ENCODE measurements around the gene CDH13.

CDH13 gene

GRCh38 chr16:83058376-83058775, 431.6 kb downstream of the CDH13 start:
- no peak for DNase-seq (ENCODE audit: low read depth)

GRCh38 chr16:83059237-83059636, 432.5 kb downstream of the CDH13 start:
- DNase-seq (ENCODE audit: low read depth), result no peak

GRCh38 chr16:83066011-83066410, 439.2 kb downstream of the CDH13 start:
- no peak for DNase-seq (ENCODE audit: low read depth)

- no peak for DNase-seq (ENCODE audit: low read depth)
Measured at GRCh38 chr16:83066881-83067280, 440.1 kb downstream of the CDH13 start.

- no peak for DNase-seq (ENCODE audit: low read depth)
Measured at GRCh38 chr16:83068686-83069085, 441.9 kb downstream of the CDH13 start.

- no peak for DNase-seq (ENCODE audit: low read depth)
Measured at GRCh38 chr16:83070416-83071209, 443.8 kb downstream of the CDH13 start.

- DNase-seq (ENCODE audit: low read depth), result no peak
Measured at GRCh38 chr16:83075956-83076355, 449.2 kb downstream of the CDH13 start.

- DNase-seq (ENCODE audit: low read depth), result no peak
Measured at GRCh38 chr16:83083361-83083760, 456.6 kb downstream of the CDH13 start.

- DNase-seq (ENCODE audit: low read depth), result no peak
Measured at GRCh38 chr16:83085660-83086059, 458.9 kb downstream of the CDH13 start.

- no peak for DNase-seq (ENCODE audit: low read depth)
Measured at GRCh38 chr16:83095941-83096692, 469.3 kb downstream of the CDH13 start.

- no peak for DNase-seq (ENCODE audit: low read depth)
Measured at GRCh38 chr16:83098536-83098935, 471.8 kb downstream of the CDH13 start.

- no peak for DNase-seq (ENCODE audit: low read depth)
Measured at GRCh38 chr16:83100679-83101078, 473.9 kb downstream of the CDH13 start.

- DNase-seq (ENCODE audit: low read depth), result no peak
Measured at GRCh38 chr16:83102336-83102735, 475.6 kb downstream of the CDH13 start.

GRCh38 chr16:83105279-83106077, 478.7 kb downstream of the CDH13 start:
- DNase-seq (ENCODE audit: low read depth), result no peak

- no peak for DNase-seq (ENCODE audit: low read depth)
Measured at GRCh38 chr16:83109490-83110125, 482.8 kb downstream of the CDH13 start.

GRCh38 chr16:83110269-83110668, 483.5 kb downstream of the CDH13 start:
- DNase-seq (ENCODE audit: low read depth), result no peak

GRCh38 chr16:83113317-83113716, 486.5 kb downstream of the CDH13 start:
- DNase-seq (ENCODE audit: low read depth), result no peak

- no peak for DNase-seq (ENCODE audit: low read depth)
Measured at GRCh38 chr16:83113811-83114210, 487.0 kb downstream of the CDH13 start.

GRCh38 chr16:83115491-83116232, 488.9 kb downstream of the CDH13 start:
- no peak for DNase-seq (ENCODE audit: low read depth)

GRCh38 chr16:83116274-83116892, 489.6 kb downstream of the CDH13 start:
- no peak for DNase-seq (ENCODE audit: low read depth)

GRCh38 chr16:83117810-83118209, 491.0 kb downstream of the CDH13 start:
- DNase-seq (ENCODE audit: low read depth), result no peak
